Stomach (tissue), 9 donors: ENCODE measurements around the gene ZNF143. TPM values are rescaled to one million over a fixed set of nuclear protein-coding genes. Genes with fewer than 3 reads are reported as not detected.

Source experiments
- DNase-seq, 2 donors: peaks; one replicate each; pipeline versions ENCODE4 v3.0.0 to v3.0.0-alpha.2; 2013 to 2019
- H3K27ac ChIP-seq, 5 donors: fragments of 200-600 bp in 4 of 5; sonication (generic) in 4 of 5; one replicate each; pipeline ENCODE4 v1.5.1; 2013 to 2019; ENCODE audit warnings: mild to moderate bottlenecking in 1 of 5, moderate library complexity in 1 of 5
- H3K27me3 ChIP-seq, 3 donors: fragments of 200-600 bp; sonication (generic); one replicate each; pipeline ENCODE4 v1.5.1; 2017 to 2019; ENCODE audit warnings: mixed run types in 1 of 3
- H3K36me3 ChIP-seq, 4 donors: fragments of 200-600 bp; sonication (generic); 1 replicate in 3 of 4; 2 replicates in 1 of 4; pipeline ENCODE4 v1.5.1; 2016 to 2019
- H3K4me1 ChIP-seq, 4 donors: fragments of 200-600 bp; sonication (generic); one replicate each; pipeline ENCODE4 v1.5.1; 2016 to 2019
- H3K4me3 ChIP-seq, 4 donors: fragments of 200-600 bp; sonication (generic) in 3 of 4; one replicate each; pipeline ENCODE4 v1.5.1; 2016 to 2019; ENCODE audit warnings: mild to moderate bottlenecking in 1 of 4
- H3K9me3 ChIP-seq, 4 donors: fragments of 200-600 bp; sonication (generic); one replicate each; pipeline ENCODE4 v1.5.1; 2016 to 2019
- EP300 ChIP-seq: sonication (generic); formaldehyde crosslinking; IDR thresholded peaks from one replicate; pipeline ENCODE4 v1.6.1; 2017; ENCODE audit warnings: antibody characterized with exemption
- POLR2A ChIP-seq, 4 donors: fragments of 450-650 bp; IDR thresholded peaks; one replicate each; pipeline ENCODE4 v1.6.1; 2016; ENCODE audit warnings: antibody characterized with exemption in 4 of 4, control low read depth in 2 of 4, mild to moderate bottlenecking in 1 of 4, moderate library complexity in 1 of 4
- POLR2AphosphoS5 ChIP-seq, 3 donors: sonication (generic); formaldehyde crosslinking; IDR thresholded peaks; one replicate each; pipeline ENCODE4 v1.6.1; 2016; ENCODE audit warnings: antibody characterized with exemption in 3 of 3
- WGBS, 5 donors: extraction: QIAGEN DNeasy Blood & Tissue Kit in 3 of 5; methylation state at CpG; one replicate each; pipeline versions ENCODE4 v1.1.5 to v1.1.7; 2013 to 2018; 5-methylcytosine and 5-hydroxymethylcytosine counted together
- intact Hi-C: fragments of 100-400 bp; cut with DNase I; formaldehyde crosslinking; loops from one replicate; pipeline ENCODE4 v1.15.1; 2023; ENCODE audit warnings: low total_unique reads
- polyA plus RNA-seq, 3 donors: library from polyadenylated mRNA; stranded (reverse); fragments of 200-250 nt; gene quantifications; one replicate each; pipeline ENCODE4 v1.2.3, GENCODE V29; 2013
- total RNA-seq, 5 donors: library from RNA; depleted of rRNA; stranded (reverse); fragments of >200 nt; gene quantifications; one replicate each; pipeline versions ENCODE4 v1.1.0 to v1.2.3, GENCODE V29; 2014 to 2016
- TF ChIP-seq, protein P1 (sequence below), 7 experiments: fragments of 450-650 bp in 4 of 7; fragments of 200-600 bp in 3 of 7; sonication (generic) in 3 of 7; IDR thresholded peaks; one replicate each; pipeline ENCODE4 v1.5.1; 2016 to 2019; ENCODE audit warnings: antibody characterized with exemption in 7 of 7, control low read depth in 2 of 7, mild to moderate bottlenecking in 1 of 7
- donor health status: healthy with polysubstance abuse.
- donor health status: Bipolar disorder and iron deficiency.
- donor health status: healthy.

The ZNF143 gene
- total and polyA plus RNA-seq, 8 donors: 4.1 to 110 (median 19.0) TPM

- peaks cover 40 to 96% (median 88%) of the 10 kb centered on the region in 4 donors for H3K36me3 ChIP-seq
- no peak overlapping the region for H3K27ac ChIP-seq
- no peak overlapping the region for H3K4me3 ChIP-seq
- H3K9me3 ChIP-seq: no peaks in the 10 kb centered on the region
- 93 to 98% (median 95%) methylated on average over 3 of the region's 3 CpGs for WGBS, 5 donors
- intact Hi-C loops: no loop called here
- TF ChIP-seq, protein P1, sequence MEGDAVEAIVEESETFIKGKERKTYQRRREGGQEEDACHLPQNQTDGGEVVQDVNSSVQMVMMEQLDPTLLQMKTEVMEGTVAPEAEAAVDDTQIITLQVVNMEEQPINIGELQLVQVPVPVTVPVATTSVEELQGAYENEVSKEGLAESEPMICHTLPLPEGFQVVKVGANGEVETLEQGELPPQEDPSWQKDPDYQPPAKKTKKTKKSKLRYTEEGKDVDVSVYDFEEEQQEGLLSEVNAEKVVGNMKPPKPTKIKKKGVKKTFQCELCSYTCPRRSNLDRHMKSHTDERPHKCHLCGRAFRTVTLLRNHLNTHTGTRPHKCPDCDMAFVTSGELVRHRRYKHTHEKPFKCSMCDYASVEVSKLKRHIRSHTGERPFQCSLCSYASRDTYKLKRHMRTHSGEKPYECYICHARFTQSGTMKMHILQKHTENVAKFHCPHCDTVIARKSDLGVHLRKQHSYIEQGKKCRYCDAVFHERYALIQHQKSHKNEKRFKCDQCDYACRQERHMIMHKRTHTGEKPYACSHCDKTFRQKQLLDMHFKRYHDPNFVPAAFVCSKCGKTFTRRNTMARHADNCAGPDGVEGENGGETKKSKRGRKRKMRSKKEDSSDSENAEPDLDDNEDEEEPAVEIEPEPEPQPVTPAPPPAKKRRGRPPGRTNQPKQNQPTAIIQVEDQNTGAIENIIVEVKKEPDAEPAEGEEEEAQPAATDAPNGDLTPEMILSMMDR (IDR thresholded peaks at IDR 0.05): no peak
- TF ChIP-seq EP300 (no peak), POLR2A (IDR thresholded peaks at IDR 0.05) (no peak), POLR2AphosphoS5 (IDR thresholded peaks at IDR 0.05) (no peak)
- H3K4me1 ChIP-seq: peaks cover 0 to 4% (median 0%) of the 10 kb centered on the region in 4 donors
- no peak for DNase-seq
- H3K27me3 ChIP-seq: no peaks in the 10 kb centered on the region
These were observed 29.6 kb downstream of the ZNF143 start for GRCh38 chr11:9490376-9490775.

- intact Hi-C loops: no loop called here
- Histone ChIP-seq H3K4me3 (no peak overlapping the region), H3K9me3 (no peaks in the 10 kb centered on the region), H3K36me3 (peaks cover 57 to 98% (median 90%) of the 10 kb centered on the region in 4 donors), H3K27me3 (no peaks in the 10 kb centered on the region), H3K27ac (no peak overlapping the region), H3K4me1 (peaks cover 1 to 6% (median 4%) of the 10 kb centered on the region in 4 donors)
- no peak for DNase-seq
- WGBS, 5 donors: 46 to 70% (median 66%) methylated on average over 1 of the region's 1 CpG
- TF ChIP-seq EP300 (no peak), POLR2A (IDR thresholded peaks at IDR 0.05) (no peak), POLR2AphosphoS5 (IDR thresholded peaks at IDR 0.05) (no peak)
- TF ChIP-seq, protein P1 (IDR thresholded peaks at IDR 0.05): no peak
These were observed 32.7 kb downstream of the ZNF143 start for GRCh38 chr11:9493492-9493891.

DNA sequence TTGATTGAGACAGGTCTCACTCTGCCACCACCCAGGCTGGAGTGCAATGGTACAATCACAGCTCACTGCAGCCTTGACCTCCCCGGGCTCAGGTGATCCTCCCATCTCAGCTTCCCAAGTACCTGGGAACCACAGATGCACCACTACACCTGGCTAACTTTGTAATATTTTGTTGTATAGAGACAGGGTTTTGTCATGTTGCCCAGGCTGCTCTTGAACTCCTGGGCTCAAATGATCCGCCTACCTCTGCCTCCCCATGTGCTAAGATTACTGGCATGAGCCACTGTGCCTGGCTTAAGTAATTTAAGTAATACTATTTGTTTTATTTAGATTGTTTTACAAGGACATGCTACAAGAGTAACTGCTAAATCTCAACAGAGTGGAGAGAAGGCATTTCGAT is 33.5 kb downstream of the ZNF143 start:
- Histone ChIP-seq H3K27me3 (no peaks in the 10 kb centered on the region), H3K4me1 (peaks cover 4 to 14% (median 9%) of the 10 kb centered on the region in 4 donors), H3K9me3 (no peaks in the 10 kb centered on the region), H3K4me3 (no peak overlapping the region), H3K27ac (no peak overlapping the region), H3K36me3 (peaks cover 57 to 100% (median 91%) of the 10 kb centered on the region in 4 donors)
- WGBS, 5 donors: 90 to 97% (median 95%) methylated on average over 3 of the region's 3 CpGs
- intact Hi-C loops: no loop called here
- DNase-seq: no peak
- TF ChIP-seq, protein P1 (IDR thresholded peaks at IDR 0.05): no peak
- TF ChIP-seq EP300 (no peak), POLR2A (IDR thresholded peaks at IDR 0.05) (no peak), POLR2AphosphoS5 (IDR thresholded peaks at IDR 0.05) (no peak)

- TF ChIP-seq POLR2A (IDR thresholded peaks at IDR 0.05) (no peak), EP300 (no peak), POLR2AphosphoS5 (IDR thresholded peaks at IDR 0.05) (no peak)
- TF ChIP-seq, protein P1 (IDR thresholded peaks at IDR 0.05): no peak
- Histone ChIP-seq H3K4me1 (peaks cover 4 to 17% (median 9%) of the 10 kb centered on the region in 4 donors), H3K9me3 (no peaks in the 10 kb centered on the region), H3K4me3 (no peak overlapping the region), H3K36me3 (peaks cover 50 to 100% (median 93%) of the 10 kb centered on the region in 4 donors), H3K27ac (no peak overlapping the region), H3K27me3 (no peaks in the 10 kb centered on the region)
- intact Hi-C loops: no loop called here
- DNase-seq: no peak
- 33 to 58% (median 50%) methylated on average over 6 of the region's 6 CpGs for WGBS, 5 donors
These were observed 35.1 kb downstream of the ZNF143 start for GRCh38 chr11:9495803-9496514.
